GM21529 (cell line): ENCODE data around the gene BRAF.
A peak's percentile ranks its signal among the peaks of the same experiment; 100 is the strongest.
"Not testable (repeated sequence)": the region's sequence is repeated elsewhere in the genome, so short reads cannot be mapped to it uniquely, and the experiment has no call there.

Experiments
- ATAC-seq: cut with Tn5 transposase; IDR thresholded peaks from one replicate; pipeline ENCODE4 v1.9.1; 2021; ENCODE audit not compliant: unreplicated experiment

Gene BRAF

GRCh38 chr7:140881507-140882228, 43.1 kb downstream of the BRAF start:
- ATAC-seq = peak; percentile 63

- no peak for ATAC-seq
Observed at GRCh38 chr7:140877249-140877524, 47.5 kb downstream of the BRAF start.

GRCh38 chr7:140876519-140877248, 48.0 kb downstream of the BRAF start:
- peak; percentile 80 for ATAC-seq

- ATAC-seq = no peak
Observed at GRCh38 chr7:140873434-140873833, 51.3 kb downstream of the BRAF start.

- no peak for ATAC-seq
Observed at GRCh38 chr7:140870003-140870402, 54.7 kb downstream of the BRAF start.

GRCh38 chr7:140869430-140869829, 55.3 kb downstream of the BRAF start:
- no peak for ATAC-seq

- ATAC-seq = no peak
Observed at GRCh38 chr7:140867467-140868462, 57.0 kb downstream of the BRAF start.

- ATAC-seq = no peak
Observed at GRCh38 chr7:140866926-140867325, 57.8 kb downstream of the BRAF start.

GRCh38 chr7:140864732-140865131, 60.0 kb downstream of the BRAF start:
- no peak for ATAC-seq

- ATAC-seq = no peak
Observed at GRCh38 chr7:140863867-140864266, 60.9 kb downstream of the BRAF start.

- ATAC-seq = no peak
Observed at GRCh38 chr7:140863184-140863583, 61.5 kb downstream of the BRAF start.

- ATAC-seq = no peak
Observed at GRCh38 chr7:140857048-140857447, 67.7 kb downstream of the BRAF start.

GRCh38 chr7:140841166-140841715, 83.5 kb downstream of the BRAF start:
- ATAC-seq = no peak

GRCh38 chr7:140831724-140832123, 93.0 kb downstream of the BRAF start:
- ATAC-seq = no peak

- ATAC-seq = no peak
Observed at GRCh38 chr7:140829720-140830119, 95.0 kb downstream of the BRAF start.

- no peak for ATAC-seq
Observed at GRCh38 chr7:140828741-140829140, 96.0 kb downstream of the BRAF start.

- ATAC-seq = not testable (repeated sequence)
Observed at GRCh38 chr7:140817383-140817782, 107.3 kb downstream of the BRAF start.

GRCh38 chr7:140810830-140811556, 113.7 kb downstream of the BRAF start:
- peak; percentile 89 for ATAC-seq

- no peak for ATAC-seq
Observed at GRCh38 chr7:140810385-140810784, 114.3 kb downstream of the BRAF start.

- no peak for ATAC-seq
Observed at GRCh38 chr7:140778975-140779374, 145.8 kb downstream of the BRAF start.

GRCh38 chr7:140778568-140778967, 146.2 kb downstream of the BRAF start:
- no peak for ATAC-seq
